ENCODE results near the gene RHOU.

- TF ChIP-seq CTCF (IDR thresholded peaks at IDR 0.05) (no peak), POLR2A (IDR thresholded peaks at IDR 0.05) (no peak)
Measured at GRCh38 chr1:228691211-228691610, 44.1 kb upstream of the RHOU start.
